Mesenteric fat pad (tissue), 1 donor: Measurements from ENCODE around the gene RFX7. TPM values are rescaled to one million over a fixed set of nuclear protein-coding genes. Genes with fewer than 3 reads are reported as not detected.

Experiments used
- DNase-seq: peaks from one replicate; pipeline ENCODE4 v3.0.0-alpha.2; 2020; ENCODE audit warnings: low spot score
- total RNA-seq: library from RNA; stranded (reverse); fragmentation: NEBNext Ultra II Directional; extraction: Animal tissue kit (Norgen Biotek cat#: 25700); gene quantifications from one replicate; pipeline ENCODE4 v1.2.1, GENCODE V29; 2021
- donor health status: DM: yes; HTN: yes; CAD: no.

RFX7 gene
- total RNA-seq, 1 donor from 2014 or later: 13.1 TPM

- no peak for DNase-seq
These were observed 95.6 kb downstream of the RFX7 start for GRCh38 chr15:56148064-56148463.

- DNase-seq: no peak
These were observed 96.9 kb downstream of the RFX7 start for GRCh38 chr15:56146756-56147155.

GRCh38 chr15:56128081-56128480 is 115.6 kb downstream of the RFX7 start:
- no peak for DNase-seq

GRCh38 chr15:56126409-56126808 is 117.3 kb downstream of the RFX7 start:
- DNase-seq: no peak

- DNase-seq: no peak
These were observed 119.3 kb downstream of the RFX7 start for GRCh38 chr15:56124391-56124790.

GRCh38 chr15:56105855-56106254 is 137.8 kb downstream of the RFX7 start:
- no peak for DNase-seq

GRCh38 chr15:56102441-56102840 is 141.2 kb downstream of the RFX7 start:
- DNase-seq: no peak

GRCh38 chr15:56099311-56099710 is 144.4 kb downstream of the RFX7 start:
- no peak for DNase-seq

- no peak for DNase-seq
These were observed 145.3 kb downstream of the RFX7 start for GRCh38 chr15:56098195-56098863.

GRCh38 chr15:56095406-56095805 is 148.3 kb downstream of the RFX7 start:
- no peak for DNase-seq

GRCh38 chr15:56094171-56094570 is 149.5 kb downstream of the RFX7 start:
- no peak for DNase-seq

GRCh38 chr15:56088389-56088788 is 155.3 kb downstream of the RFX7 start:
- DNase-seq: no peak

- DNase-seq: no peak
These were observed 157.1 kb downstream of the RFX7 start for GRCh38 chr15:56086566-56086965.

- no peak for DNase-seq
These were observed 161.4 kb downstream of the RFX7 start for GRCh38 chr15:56082263-56082761.

GRCh38 chr15:56077081-56077480 is 166.6 kb downstream of the RFX7 start:
- DNase-seq: no peak

- DNase-seq: no peak
These were observed 167.0 kb downstream of the RFX7 start for GRCh38 chr15:56076640-56077039.

- DNase-seq: no peak
These were observed 169.0 kb downstream of the RFX7 start for GRCh38 chr15:56074481-56075265.

GRCh38 chr15:56064152-56064551 is 179.5 kb downstream of the RFX7 start:
- DNase-seq: no peak

GRCh38 chr15:56059716-56060115 is 184.0 kb downstream of the RFX7 start:
- no peak for DNase-seq

- DNase-seq: no peak
These were observed 184.7 kb downstream of the RFX7 start for GRCh38 chr15:56058986-56059385.

- no peak for DNase-seq
These were observed 187.1 kb downstream of the RFX7 start for GRCh38 chr15:56056626-56057025.

- no peak for DNase-seq
These were observed 190.7 kb downstream of the RFX7 start for GRCh38 chr15:56053046-56053400.
